B cell (primary cell): ENCODE results near the gene TLX1.

Experiments used
- EZH2 ChIP-seq: IDR thresholded peaks from 2 replicates; pipeline ENCODE4 v1.6.1; 2012; ENCODE audit warnings: borderline replicate concordance, low read depth, mild to moderate bottlenecking, moderate library complexity, low read length; ENCODE audit not compliant: insufficient read depth, poor library complexity, severe bottlenecking
- TF ChIP-seq, protein P1 (sequence below): fragments of 200-600 bp; IDR thresholded peaks from one replicate; pipeline ENCODE4 v1.8.0; 2022; ENCODE audit warnings: antibody characterized with exemption, mild to moderate bottlenecking

DNA sequence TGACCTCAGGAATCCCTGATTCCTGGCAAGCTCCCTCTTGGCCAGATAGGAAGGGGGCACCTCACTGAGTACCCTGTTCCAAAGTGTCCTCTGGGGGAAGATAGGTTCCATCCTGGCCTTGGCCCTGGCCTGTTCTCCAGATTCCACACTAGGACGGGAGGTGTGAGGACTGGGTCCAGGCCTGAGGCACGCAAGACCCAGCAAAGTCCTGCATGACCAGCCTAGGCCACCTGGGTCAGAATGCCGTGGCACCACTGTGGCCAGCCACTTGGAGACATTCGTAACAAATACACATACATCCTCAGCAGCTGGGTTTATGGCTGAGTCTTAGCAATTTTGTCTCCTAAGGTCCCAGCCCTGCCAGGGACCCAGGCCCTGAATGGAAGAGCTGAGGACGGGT lies 23.3 kb upstream of the TLX1 start:
- TF ChIP-seq, protein P1, sequence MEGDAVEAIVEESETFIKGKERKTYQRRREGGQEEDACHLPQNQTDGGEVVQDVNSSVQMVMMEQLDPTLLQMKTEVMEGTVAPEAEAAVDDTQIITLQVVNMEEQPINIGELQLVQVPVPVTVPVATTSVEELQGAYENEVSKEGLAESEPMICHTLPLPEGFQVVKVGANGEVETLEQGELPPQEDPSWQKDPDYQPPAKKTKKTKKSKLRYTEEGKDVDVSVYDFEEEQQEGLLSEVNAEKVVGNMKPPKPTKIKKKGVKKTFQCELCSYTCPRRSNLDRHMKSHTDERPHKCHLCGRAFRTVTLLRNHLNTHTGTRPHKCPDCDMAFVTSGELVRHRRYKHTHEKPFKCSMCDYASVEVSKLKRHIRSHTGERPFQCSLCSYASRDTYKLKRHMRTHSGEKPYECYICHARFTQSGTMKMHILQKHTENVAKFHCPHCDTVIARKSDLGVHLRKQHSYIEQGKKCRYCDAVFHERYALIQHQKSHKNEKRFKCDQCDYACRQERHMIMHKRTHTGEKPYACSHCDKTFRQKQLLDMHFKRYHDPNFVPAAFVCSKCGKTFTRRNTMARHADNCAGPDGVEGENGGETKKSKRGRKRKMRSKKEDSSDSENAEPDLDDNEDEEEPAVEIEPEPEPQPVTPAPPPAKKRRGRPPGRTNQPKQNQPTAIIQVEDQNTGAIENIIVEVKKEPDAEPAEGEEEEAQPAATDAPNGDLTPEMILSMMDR: no peak
- no peak for TF ChIP-seq EZH2
